SK-MEL-5 (cell line): ENCODE results near the gene ARFRP1. TPM values are rescaled to one million over a fixed set of nuclear protein-coding genes. Genes with fewer than 3 reads are reported as not detected.

Experiments
- DNase-seq: peaks from one replicate; pipeline ENCODE4 v3.0.0-alpha.2; 2016; ENCODE audit warnings: low read depth, low spot score
- in situ Hi-C: cut with HindIII; loops from 2 replicates; pipeline ENCODE4 v1.10.0; 2016; ENCODE audit warnings: low sequenced_read_pairs, high pct_unique_total_duplicates, low pct_unique_long_range_greater_than_20kb
- total RNA-seq: library from RNA; depleted of rRNA; stranded (reverse); fragments of >200 nt; shearing (Covaris generic); gene quantifications from 2 replicates; pipeline ENCODE4 v1.2.3, GENCODE V29; 2014

ARFRP1 gene
- total RNA-seq, 1 experiment from 2014 or later, result 25.5 TPM

- DNase-seq, result no peak
- in situ Hi-C loops, result no loop called here
Measured at GRCh38 chr20:63745424-63745805, 37.6 kb upstream of the ARFRP1 start.

DNA sequence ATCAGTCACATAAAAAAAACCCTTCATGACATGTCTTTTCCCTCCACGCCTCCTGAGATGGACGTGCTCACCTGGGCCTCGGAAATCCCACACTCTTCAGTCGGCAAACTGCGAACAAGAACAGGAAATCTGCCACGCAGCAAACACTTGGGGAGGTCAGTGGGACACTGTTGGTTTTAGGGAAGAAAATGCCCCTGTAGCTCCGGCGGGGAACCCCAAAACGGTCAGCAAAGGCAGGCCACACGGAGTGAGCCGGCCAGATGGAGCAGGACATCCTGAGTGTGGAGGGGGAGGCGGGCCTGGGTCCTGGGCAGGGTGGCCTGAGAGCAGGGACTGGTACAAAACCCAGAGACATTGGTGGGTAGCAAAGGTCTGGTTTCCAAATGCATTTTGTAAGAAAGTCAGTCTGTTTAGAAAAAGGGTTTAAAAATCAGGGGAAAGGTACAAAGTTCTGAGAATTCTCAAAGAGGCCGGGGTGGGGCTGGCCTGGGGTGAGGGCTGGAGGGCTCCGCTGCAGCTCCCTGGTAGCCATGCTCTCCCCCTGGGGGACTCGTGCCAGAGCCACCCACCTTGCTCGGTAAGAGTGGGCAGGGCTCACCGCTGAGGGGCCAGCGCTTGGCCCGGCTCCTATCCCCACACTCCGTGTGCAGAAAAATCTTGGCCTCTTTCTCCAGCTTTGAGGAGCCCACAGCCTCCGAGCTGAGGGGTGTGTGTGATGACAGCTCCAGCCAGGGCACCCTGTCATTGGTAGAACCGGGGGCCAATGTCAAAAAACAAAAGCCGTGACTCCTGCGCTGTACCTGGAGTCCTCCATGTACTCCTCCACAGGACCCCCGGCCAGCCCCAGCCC lies 37.0 kb upstream of the ARFRP1 start:
- in situ Hi-C loops, result no loop called here
- DNase-seq, result no peak

DNA sequence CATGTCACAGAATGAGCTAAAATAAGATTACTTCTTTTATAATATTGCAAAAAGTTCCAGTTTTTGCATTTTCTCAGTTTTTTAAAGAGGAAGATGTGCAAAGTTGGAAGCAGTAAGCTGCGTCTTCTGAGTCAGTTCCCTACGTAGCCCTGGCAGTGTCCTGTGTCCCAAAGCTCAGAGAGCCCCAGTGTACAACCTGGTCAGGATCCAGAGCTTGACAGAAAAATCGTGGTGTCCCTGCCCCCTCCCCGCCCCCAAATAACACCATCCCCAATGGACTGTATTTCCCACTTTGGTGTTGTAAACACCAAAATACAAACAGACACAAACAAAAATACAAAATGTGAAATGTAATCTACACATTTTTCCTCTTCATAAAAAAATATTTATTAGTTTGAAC lies 36.4 kb upstream of the ARFRP1 start:
- in situ Hi-C loops, result no loop called here
- no peak for DNase-seq

GRCh38 chr20:63743210-63743970 lies 35.6 kb upstream of the ARFRP1 start:
- in situ Hi-C loops, result no loop called here
- no peak for DNase-seq

DNA sequence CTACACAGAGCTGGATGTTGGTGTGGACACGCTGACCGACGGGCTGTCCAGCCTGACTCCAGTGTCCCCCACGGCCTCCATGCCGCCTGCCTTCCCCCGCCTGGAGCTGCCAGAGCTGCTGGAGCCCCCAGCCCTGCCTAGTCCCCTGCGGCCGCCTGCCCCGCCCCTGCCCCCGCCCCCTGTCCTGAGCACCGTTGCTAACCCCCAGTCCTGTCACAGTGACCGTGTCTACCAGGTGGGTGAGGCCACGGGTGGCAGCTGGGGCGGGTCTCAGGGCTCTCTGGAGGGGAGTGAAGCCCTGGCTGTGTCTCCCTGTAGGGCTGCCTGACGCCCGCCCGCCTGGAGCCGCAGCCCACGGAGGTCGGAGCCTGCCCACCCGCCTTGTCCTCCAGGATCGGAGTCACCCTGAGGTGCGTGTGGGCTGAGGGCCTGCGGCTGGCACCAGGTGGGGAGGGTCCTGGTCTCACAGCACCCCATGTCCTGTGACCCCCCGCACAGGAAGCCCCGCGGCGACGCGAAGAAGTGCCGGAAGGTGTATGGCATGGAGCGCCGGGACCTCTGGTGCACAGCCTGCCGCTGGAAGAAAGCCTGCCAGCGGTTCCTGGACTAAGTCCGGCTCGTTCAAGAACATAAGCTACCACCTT lies 34.7 kb upstream of the ARFRP1 start:
- no peak for DNase-seq
- in situ Hi-C loops, result no loop called here

DNA sequence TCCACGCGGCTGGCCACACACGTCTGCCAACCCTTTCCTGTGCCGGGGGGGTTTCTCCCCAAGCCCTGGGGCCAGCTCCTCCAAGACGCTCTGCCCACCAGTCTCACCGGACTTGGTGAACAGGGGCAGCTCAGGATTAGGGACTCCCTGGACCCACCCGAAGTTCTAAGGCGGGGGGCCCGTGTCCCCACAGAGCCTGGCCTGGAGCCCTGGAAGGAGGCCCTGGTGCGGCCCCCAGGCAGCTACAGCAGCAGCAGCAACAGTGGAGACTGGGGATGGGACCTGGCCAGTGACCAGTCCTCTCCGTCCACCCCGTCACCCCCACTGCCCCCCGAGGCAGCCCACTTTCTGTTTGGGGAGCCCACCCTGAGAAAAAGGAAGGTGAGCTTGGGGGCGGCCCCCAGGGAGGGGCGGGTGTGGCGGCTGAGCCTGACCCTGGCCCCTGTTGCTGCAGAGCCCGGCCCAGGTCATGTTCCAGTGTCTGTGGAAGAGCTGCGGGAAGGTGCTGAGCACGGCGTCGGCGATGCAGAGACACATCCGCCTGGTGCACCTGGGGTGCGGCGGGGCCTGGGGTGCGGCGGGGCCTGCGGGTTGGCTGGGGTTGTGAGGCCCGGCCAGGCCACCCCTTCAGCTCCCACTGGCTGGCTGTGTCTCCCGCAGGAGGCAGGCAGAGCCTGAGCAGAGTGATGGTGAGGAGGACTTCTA lies 34.1 kb upstream of the ARFRP1 start:
- in situ Hi-C loops, result no loop called here
- no peak for DNase-seq

GRCh38 chr20:63741354-63741675 lies 33.5 kb upstream of the ARFRP1 start:
- in situ Hi-C loops, result no loop called here

GRCh38 chr20:63740627-63741353 lies 33.0 kb upstream of the ARFRP1 start:
- in situ Hi-C loops, result no loop called here
- DNase-seq, result peak; percentile 74

More at GRCh38 chr20:63741354-63741675, 33.5 kb upstream of the ARFRP1 start:
- DNase-seq, result no peak

DNA sequence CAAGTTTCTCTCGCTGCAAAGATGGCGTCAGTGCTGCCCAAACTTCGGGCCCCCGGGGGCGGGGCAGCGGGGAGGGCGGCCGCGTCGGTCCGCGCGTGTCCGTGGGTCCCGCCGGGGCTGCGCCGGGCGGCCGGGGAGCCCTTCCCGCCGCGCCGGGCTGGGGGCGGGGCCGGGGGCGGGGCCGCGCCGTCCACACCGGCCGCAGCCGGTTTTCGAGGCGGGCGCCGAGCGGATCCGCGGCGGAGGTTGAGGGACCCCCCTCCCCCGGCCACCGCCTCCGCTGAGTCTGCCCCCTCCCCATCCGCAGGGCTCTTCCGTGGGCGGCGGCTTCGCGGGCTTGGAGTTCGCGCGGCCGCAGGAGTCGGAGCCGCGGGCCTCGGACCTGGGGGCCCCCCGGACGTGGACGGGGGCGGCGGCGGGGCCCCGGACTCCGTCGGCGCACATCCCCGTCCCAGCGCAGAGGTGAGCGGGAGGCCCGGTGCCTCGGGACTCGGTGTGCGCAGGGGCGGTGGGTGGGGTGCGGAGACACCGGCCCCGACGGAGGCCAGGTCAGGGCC lies 32.4 kb upstream of the ARFRP1 start:
- DNase-seq, result no peak
- in situ Hi-C loops, result no loop called here

DNA sequence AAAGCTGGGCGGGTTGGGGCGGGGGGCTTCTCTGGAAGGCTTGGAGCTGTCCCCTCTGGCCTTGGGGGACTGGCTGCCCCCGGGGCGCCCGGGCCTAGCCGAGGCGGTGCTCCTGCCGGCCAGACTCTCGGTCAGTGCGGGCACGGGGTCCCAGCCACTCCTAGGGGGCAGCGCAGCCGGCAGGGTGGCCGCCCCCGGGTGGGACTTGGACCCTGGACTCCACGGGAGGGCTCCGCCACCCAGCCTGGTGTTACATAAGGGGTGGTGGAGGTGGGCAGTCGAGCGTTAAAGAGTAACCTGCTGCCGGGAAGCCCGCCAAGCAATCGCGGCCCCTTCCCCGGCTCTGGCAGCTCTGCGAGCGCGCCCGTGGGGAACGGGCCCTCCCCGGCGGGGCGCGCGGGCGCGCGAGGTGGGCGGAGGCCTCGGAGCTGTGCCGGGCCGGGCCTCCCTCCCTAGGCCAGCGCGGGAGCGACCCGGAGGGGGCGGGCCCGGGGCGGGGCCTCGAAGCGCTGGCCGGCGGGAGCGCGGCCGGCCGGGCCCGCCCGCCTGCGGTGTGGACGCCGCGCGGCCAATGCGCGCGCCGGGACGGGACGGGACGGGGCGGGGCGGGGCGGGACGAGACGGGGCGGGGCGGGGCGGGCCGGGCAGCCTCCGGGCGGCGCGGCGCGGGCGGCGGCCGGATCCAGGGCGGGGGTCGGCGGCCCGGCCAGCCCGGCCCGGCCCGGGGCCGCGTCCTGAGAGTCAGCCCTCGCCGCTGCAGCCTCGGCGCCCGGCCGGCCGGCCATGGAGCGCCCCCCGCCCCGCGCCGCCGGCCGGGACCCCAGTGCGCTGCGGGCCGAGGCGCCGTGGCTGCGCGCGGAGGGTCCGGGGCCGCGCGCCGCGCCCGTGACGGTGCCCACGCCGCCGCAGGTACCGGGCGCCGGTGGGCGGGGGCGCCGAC lies 31.6 kb upstream of the ARFRP1 start, which contains the start of gene SLC2A4RG:
Gene SLC2A4RG, plus strand, starts transcription at position 647 of the 940 bp plus-strand sequence. Its CDS starts 137 bp downstream, at position 784.
- DNase-seq, result peak; percentile 79
- in situ Hi-C loops, result no loop called here

- no peak for DNase-seq
- in situ Hi-C loops, result no loop called here
Measured at GRCh38 chr20:63738687-63739129, 30.9 kb upstream of the ARFRP1 start.

GRCh38 chr20:63737945-63738686 lies 30.3 kb upstream of the ARFRP1 start:
- no peak for DNase-seq
- in situ Hi-C loops, result no loop called here

- in situ Hi-C loops, result no loop called here
- no peak for DNase-seq
Measured at GRCh38 chr20:63737695-63737944, 29.8 kb upstream of the ARFRP1 start.

- DNase-seq, result no peak
- in situ Hi-C loops, result no loop called here
Measured at GRCh38 chr20:63736893-63737694, 29.3 kb upstream of the ARFRP1 start.
